Loucy (cell line): ENCODE results near the gene SMTNL2.

Experiments
- EZH2phosphoT487 ChIP-seq: fragments of 200-600 bp; IDR thresholded peaks from 2 replicates; pipeline ENCODE4 v1.6.1; 2018; ENCODE audit warnings: antibody characterized with exemption, mild to moderate bottlenecking, moderate library complexity, borderline replicate concordance
- TF ChIP-seq, protein P1 (sequence below): fragments of 200-600 bp; sonication (generic); conservative IDR thresholded peaks from 2 replicates; pipeline ENCODE4 v1.5.1; 2014; ENCODE audit warnings: mild to moderate bottlenecking, antibody characterized with exemption, low read length

DNA sequence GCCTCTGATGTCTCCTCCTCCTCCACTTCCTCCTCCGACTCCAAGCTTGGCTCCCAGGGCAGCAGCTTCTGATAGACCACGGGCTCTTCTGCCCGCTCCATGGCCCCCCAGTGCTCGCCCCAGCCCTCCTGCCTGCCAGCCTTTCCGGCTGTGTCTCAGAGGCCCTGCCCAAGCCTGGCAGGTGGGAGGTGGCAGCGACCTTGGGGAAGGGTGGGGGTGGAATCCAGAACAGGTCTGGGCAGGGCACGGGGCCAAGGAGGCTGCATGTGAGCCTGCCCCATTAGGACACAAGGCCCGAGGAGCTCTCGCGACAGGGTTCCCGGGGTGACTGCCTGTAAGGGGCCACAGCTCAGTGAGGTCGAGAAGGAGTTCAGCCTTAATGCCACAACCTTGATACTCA, 23.9 kb upstream of the SMTNL2 start, which contains the start of gene GGT6:
- TF ChIP-seq, protein P1, sequence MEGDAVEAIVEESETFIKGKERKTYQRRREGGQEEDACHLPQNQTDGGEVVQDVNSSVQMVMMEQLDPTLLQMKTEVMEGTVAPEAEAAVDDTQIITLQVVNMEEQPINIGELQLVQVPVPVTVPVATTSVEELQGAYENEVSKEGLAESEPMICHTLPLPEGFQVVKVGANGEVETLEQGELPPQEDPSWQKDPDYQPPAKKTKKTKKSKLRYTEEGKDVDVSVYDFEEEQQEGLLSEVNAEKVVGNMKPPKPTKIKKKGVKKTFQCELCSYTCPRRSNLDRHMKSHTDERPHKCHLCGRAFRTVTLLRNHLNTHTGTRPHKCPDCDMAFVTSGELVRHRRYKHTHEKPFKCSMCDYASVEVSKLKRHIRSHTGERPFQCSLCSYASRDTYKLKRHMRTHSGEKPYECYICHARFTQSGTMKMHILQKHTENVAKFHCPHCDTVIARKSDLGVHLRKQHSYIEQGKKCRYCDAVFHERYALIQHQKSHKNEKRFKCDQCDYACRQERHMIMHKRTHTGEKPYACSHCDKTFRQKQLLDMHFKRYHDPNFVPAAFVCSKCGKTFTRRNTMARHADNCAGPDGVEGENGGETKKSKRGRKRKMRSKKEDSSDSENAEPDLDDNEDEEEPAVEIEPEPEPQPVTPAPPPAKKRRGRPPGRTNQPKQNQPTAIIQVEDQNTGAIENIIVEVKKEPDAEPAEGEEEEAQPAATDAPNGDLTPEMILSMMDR, result no peak
- no peak for TF ChIP-seq EZH2phosphoT487
